Astrocyte (in vitro differentiated cells and primary cell): ENCODE measurements around the gene TTC14. TPM values are rescaled to one million over a fixed set of nuclear protein-coding genes. Genes with fewer than 3 reads are reported as not detected.

Source experiments
- DNase-seq: peaks from one replicate; pipeline ENCODE4 v3.0.0-alpha.2; 2010; ENCODE audit warnings: low read depth
- FAIRE-seq: peaks from 2 replicates; lab custom pipeline; 2011; peaks lifted over from hg19 to GRCh38; lab: Jason Lieb, UNC
- H2AFZ ChIP-seq: 2 replicates; pipeline ENCODE4 v1.6.0; 2012; ENCODE audit warnings: low read depth, low read length, inconsistent platforms
- H3K27ac ChIP-seq: 2 replicates; pipeline ENCODE4 v1.5.1; 2011; ENCODE audit warnings: low read depth, low read length, inconsistent platforms
- H3K27me3 ChIP-seq: 2 replicates; pipeline ENCODE4 v1.6.0; 2011; ENCODE audit warnings: low read length, inconsistent platforms; ENCODE audit not compliant: insufficient read depth
- H3K36me3 ChIP-seq: 2 replicates; pipeline ENCODE4 v1.5.1; 2011; ENCODE audit warnings: low read length, inconsistent platforms; ENCODE audit not compliant: insufficient read depth
- H3K4me1 ChIP-seq: 2 replicates; pipeline ENCODE4 v1.5.1; 2011; ENCODE audit warnings: low read length, inconsistent platforms; ENCODE audit not compliant: insufficient read depth
- H3K4me2 ChIP-seq: 2 replicates; pipeline ENCODE4 v1.6.0; 2012; ENCODE audit warnings: low read length, inconsistent platforms
- H3K4me3 ChIP-seq: 2 replicates; pipeline ENCODE4 v1.5.1; 2011; ENCODE audit warnings: low read depth, mild to moderate bottlenecking, low read length, inconsistent platforms; ENCODE audit not compliant: insufficient read depth
- H3K79me2 ChIP-seq: 2 replicates; pipeline ENCODE4 v1.6.0; 2012; ENCODE audit warnings: mild to moderate bottlenecking, low read length, inconsistent platforms; ENCODE audit not compliant: insufficient read depth
- H3K9ac ChIP-seq: 2 replicates; pipeline ENCODE4 v1.6.0; 2012; ENCODE audit warnings: mild to moderate bottlenecking, low read length, inconsistent platforms
- H3K9me3 ChIP-seq: 2 replicates; pipeline ENCODE4 v1.5.1; 2012; ENCODE audit warnings: low read depth, mild to moderate bottlenecking, low read length, inconsistent platforms; ENCODE audit not compliant: insufficient read depth
- H4K20me1 ChIP-seq: 2 replicates; pipeline ENCODE4 v1.6.0; 2012; ENCODE audit warnings: low read length, inconsistent platforms; ENCODE audit not compliant: insufficient read depth
- H3K27ac Mint-ChIP-seq: one replicate; pipeline ENCODE4 v1.8.0; 2021; ENCODE audit warnings: mild to moderate bottlenecking, mixed read lengths; ENCODE audit not compliant: unreplicated experiment
- H3K27me3 Mint-ChIP-seq: one replicate; pipeline ENCODE4 v1.8.0; 2021; ENCODE audit warnings: low read depth, mixed read lengths; ENCODE audit not compliant: unreplicated experiment
- H3K36me3 Mint-ChIP-seq: one replicate; pipeline ENCODE4 v1.8.0; 2021; ENCODE audit warnings: low read depth, mixed read lengths; ENCODE audit not compliant: unreplicated experiment
- H3K4me1 Mint-ChIP-seq: one replicate; pipeline ENCODE4 v1.8.0; 2021; ENCODE audit warnings: low read depth, mixed read lengths; ENCODE audit not compliant: unreplicated experiment
- H3K4me3 Mint-ChIP-seq: one replicate; pipeline ENCODE4 v1.8.0; 2021; ENCODE audit warnings: mild to moderate bottlenecking, moderate library complexity, mixed read lengths; ENCODE audit not compliant: unreplicated experiment
- H3K9me3 Mint-ChIP-seq: one replicate; pipeline ENCODE4 v1.8.0; 2021; ENCODE audit warnings: mild to moderate bottlenecking, mixed read lengths; ENCODE audit not compliant: unreplicated experiment
- EZH2 ChIP-seq: IDR thresholded peaks from 2 replicates; pipeline ENCODE4 v1.6.1; 2012; ENCODE audit warnings: mild to moderate bottlenecking, low read length, inconsistent platforms; ENCODE audit not compliant: insufficient read depth
- total RNA-seq: library from RNA; stranded (reverse); gene quantifications from 2 replicates; pipeline ENCODE4 v1.2.1, GENCODE V29; 2021
- TF ChIP-seq, protein P1 (sequence below): IDR thresholded peaks from 2 replicates; pipeline ENCODE4 v1.5.1; 2011; ENCODE audit warnings: low read depth, mild to moderate bottlenecking, inconsistent platforms, low read length, moderate library complexity; ENCODE audit not compliant: insufficient read depth

Gene TTC14
- total RNA-seq, 1 donor from 2014 or later: 42.5 TPM

DNA sequence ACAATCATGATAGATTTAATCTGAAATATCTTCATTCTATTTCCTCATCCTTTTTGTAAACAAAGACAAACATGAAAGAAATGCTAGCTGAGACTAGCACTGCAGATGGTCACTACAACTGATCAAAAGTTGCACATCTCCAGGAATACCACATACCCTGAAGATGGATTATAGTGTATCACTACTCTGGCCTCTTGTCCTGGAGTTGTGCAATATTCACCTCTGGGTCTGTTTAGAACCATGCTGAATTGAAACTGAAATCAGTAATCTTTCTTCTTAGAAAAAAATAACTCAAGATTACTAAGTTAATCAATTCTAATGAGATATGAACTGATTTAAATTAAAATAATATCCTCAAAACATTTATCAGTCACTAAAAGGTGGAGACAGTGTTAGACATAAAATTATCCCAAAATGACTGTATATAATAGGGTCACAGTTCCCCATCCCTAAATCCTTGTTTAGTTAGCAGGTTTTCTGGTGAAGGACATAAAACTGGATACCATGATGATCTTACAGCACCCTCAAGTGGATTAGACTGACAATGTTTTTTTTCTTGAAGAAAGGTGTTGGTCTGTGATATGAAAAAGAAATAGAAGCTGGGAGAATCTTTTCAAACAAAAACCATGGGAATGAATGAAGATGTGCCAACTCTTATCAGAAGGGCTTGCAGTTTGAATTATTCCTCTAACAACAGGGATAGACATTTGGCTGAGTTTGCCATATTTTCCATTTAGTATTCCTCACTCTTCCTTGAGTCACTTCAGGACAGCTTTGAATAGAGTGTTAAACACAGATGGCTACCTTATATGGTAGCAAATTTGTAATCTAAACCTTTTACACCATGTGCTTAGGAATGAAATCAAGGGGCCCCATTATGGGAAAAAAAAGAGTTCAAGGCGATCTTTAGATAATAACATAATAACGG lies 7.1 kb upstream of the TTC14 start:
- Mint-ChIP-seq H3K4me1 (no peaks in the 10 kb centered on the region), H3K27ac (no peak overlapping the region), H3K27me3 (no peaks in the 10 kb centered on the region), H3K36me3 (no peaks in the 10 kb centered on the region), H3K9me3 (no peaks in the 10 kb centered on the region), H3K4me3 (no peak overlapping the region)
- DNase-seq: peak; percentile 20
- Histone ChIP-seq H2AFZ (peak overlapping the region; percentile 2), H4K20me1 (no peaks in the 10 kb centered on the region), H3K9me3 (no peaks in the 10 kb centered on the region), H3K27me3 (no peaks in the 10 kb centered on the region), H3K27ac (no peak overlapping the region), H3K79me2 (no peaks in the 10 kb centered on the region), H3K4me1 (no peaks in the 10 kb centered on the region), H3K36me3 (no peaks in the 10 kb centered on the region), H3K9ac (no peak overlapping the region), H3K4me3 (no peak overlapping the region), H3K4me2 (no peak overlapping the region)
- TF ChIP-seq, protein P1, sequence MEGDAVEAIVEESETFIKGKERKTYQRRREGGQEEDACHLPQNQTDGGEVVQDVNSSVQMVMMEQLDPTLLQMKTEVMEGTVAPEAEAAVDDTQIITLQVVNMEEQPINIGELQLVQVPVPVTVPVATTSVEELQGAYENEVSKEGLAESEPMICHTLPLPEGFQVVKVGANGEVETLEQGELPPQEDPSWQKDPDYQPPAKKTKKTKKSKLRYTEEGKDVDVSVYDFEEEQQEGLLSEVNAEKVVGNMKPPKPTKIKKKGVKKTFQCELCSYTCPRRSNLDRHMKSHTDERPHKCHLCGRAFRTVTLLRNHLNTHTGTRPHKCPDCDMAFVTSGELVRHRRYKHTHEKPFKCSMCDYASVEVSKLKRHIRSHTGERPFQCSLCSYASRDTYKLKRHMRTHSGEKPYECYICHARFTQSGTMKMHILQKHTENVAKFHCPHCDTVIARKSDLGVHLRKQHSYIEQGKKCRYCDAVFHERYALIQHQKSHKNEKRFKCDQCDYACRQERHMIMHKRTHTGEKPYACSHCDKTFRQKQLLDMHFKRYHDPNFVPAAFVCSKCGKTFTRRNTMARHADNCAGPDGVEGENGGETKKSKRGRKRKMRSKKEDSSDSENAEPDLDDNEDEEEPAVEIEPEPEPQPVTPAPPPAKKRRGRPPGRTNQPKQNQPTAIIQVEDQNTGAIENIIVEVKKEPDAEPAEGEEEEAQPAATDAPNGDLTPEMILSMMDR: peak; percentile 49
- no peak for TF ChIP-seq EZH2
- FAIRE-seq: no peak

DNA sequence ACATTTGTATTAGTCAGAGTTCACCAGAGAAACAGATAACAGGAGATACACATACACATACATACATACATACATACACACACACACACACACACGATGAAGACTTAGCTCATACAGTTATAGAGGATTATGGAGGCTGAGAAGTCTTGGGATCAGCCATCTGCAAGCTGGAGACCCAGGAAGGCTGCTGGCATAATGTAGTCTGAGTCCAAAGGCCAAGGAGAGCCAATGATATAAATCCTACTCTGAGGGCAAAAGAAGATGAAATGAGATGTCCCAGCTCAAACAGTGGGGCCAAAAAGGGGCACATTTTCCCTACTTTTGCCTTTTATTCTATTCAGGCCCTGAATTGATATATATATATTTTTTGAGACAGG lies 6.4 kb upstream of the TTC14 start:
- Histone ChIP-seq H4K20me1 (no peaks in the 10 kb centered on the region), H3K4me2 (no peak overlapping the region), H2AFZ (no peak overlapping the region), H3K36me3 (no peaks in the 10 kb centered on the region), H3K27me3 (no peaks in the 10 kb centered on the region), H3K79me2 (no peaks in the 10 kb centered on the region), H3K9ac (no peak overlapping the region), H3K4me1 (no peaks in the 10 kb centered on the region), H3K27ac (no peak overlapping the region), H3K9me3 (no peaks in the 10 kb centered on the region), H3K4me3 (no peak overlapping the region)
- no peaks in the 10 kb centered on the region for H3K36me3 Mint-ChIP-seq
- H3K4me1 Mint-ChIP-seq: no peaks in the 10 kb centered on the region
- no peak for TF ChIP-seq EZH2
- TF ChIP-seq, protein P1: no peak
- no peak overlapping the region for H3K27ac Mint-ChIP-seq
- H3K27me3 Mint-ChIP-seq: no peaks in the 10 kb centered on the region
- no peak overlapping the region for H3K4me3 Mint-ChIP-seq
- DNase-seq: no peak
- no peak for FAIRE-seq
- no peaks in the 10 kb centered on the region for H3K9me3 Mint-ChIP-seq

DNA sequence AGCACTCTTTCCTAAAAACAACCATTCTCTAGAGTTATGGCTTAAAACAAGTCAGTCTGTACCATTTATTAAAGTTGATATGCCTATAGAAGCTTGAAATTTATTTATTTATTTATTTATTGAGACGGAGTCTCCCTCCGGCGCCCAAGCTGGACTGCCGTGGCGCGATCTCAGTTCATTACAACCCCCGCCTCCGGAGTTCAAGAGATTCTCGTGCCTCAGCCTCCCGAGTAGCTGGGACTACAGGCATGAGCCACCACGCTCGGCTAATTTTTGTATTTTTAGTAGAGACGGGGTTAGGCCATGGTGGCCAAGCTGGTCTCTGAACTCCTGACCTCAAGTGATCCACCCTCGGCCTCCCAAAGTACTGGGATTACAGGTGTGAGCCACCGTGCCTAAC lies 1.5 kb upstream of the TTC14 start:
- Histone ChIP-seq H3K9me3 (no peaks in the 10 kb centered on the region), H2AFZ (no peak overlapping the region), H3K4me1 (no peaks in the 10 kb centered on the region), H3K36me3 (peaks cover 7% of the 10 kb centered on the region), H3K4me3 (no peak overlapping the region), H3K27me3 (no peaks in the 10 kb centered on the region), H3K9ac (no peak overlapping the region), H4K20me1 (peaks cover 12% of the 10 kb centered on the region), H3K79me2 (peaks cover 30% of the 10 kb centered on the region), H3K27ac (no peak overlapping the region), H3K4me2 (no peak overlapping the region)
- no peaks in the 10 kb centered on the region for H3K9me3 Mint-ChIP-seq
- H3K36me3 Mint-ChIP-seq: no peaks in the 10 kb centered on the region
- FAIRE-seq (no peak), DNase-seq (no peak)
- H3K27ac Mint-ChIP-seq: no peak overlapping the region
- peaks cover 2% of the 10 kb centered on the region for H3K27me3 Mint-ChIP-seq
- peaks cover 8% of the 10 kb centered on the region for H3K4me1 Mint-ChIP-seq
- TF ChIP-seq, protein P1: no peak
- no peak for TF ChIP-seq EZH2
- H3K4me3 Mint-ChIP-seq: no peak overlapping the region
